GM13977 (cell line): ENCODE data around the gene NCSTN.

ENCODE experiments used
- DNase-seq: peaks from one replicate; pipeline ENCODE4 v3.0.0; 2012; ENCODE audit warnings: low spot score
- in situ Hi-C: fragments of 300-500 bp; cut with MboI; formaldehyde crosslinking; loops from one replicate; pipeline ENCODE4 v1.12.0; 2022; ENCODE audit warnings: low sequenced_read_pairs, low pct_unique_long_range_greater_than_20kb, mixed read lengths, inconsistent platforms; ENCODE audit not compliant: unreplicated experiment
- TF ChIP-seq, protein P1 (sequence below): IDR thresholded peaks from 2 replicates; pipeline ENCODE4 v1.5.1; 2012; ENCODE audit warnings: mild to moderate bottlenecking, control low read depth; ENCODE audit not compliant: insufficient read depth; ENCODE audit errors: extremely low read depth, missing control alignments

The NCSTN gene

GRCh38 chr1:160309571-160309970, 33.6 kb upstream of the NCSTN start:
- DNase-seq = no peak
- TF ChIP-seq, protein P1, sequence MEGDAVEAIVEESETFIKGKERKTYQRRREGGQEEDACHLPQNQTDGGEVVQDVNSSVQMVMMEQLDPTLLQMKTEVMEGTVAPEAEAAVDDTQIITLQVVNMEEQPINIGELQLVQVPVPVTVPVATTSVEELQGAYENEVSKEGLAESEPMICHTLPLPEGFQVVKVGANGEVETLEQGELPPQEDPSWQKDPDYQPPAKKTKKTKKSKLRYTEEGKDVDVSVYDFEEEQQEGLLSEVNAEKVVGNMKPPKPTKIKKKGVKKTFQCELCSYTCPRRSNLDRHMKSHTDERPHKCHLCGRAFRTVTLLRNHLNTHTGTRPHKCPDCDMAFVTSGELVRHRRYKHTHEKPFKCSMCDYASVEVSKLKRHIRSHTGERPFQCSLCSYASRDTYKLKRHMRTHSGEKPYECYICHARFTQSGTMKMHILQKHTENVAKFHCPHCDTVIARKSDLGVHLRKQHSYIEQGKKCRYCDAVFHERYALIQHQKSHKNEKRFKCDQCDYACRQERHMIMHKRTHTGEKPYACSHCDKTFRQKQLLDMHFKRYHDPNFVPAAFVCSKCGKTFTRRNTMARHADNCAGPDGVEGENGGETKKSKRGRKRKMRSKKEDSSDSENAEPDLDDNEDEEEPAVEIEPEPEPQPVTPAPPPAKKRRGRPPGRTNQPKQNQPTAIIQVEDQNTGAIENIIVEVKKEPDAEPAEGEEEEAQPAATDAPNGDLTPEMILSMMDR = no peak
- in situ Hi-C loops = no loop called here

- TF ChIP-seq, protein P1 = no peak
- in situ Hi-C loops = no loop called here
- no peak for DNase-seq
These were observed 27.8 kb upstream of the NCSTN start for GRCh38 chr1:160315359-160315758.

DNA sequence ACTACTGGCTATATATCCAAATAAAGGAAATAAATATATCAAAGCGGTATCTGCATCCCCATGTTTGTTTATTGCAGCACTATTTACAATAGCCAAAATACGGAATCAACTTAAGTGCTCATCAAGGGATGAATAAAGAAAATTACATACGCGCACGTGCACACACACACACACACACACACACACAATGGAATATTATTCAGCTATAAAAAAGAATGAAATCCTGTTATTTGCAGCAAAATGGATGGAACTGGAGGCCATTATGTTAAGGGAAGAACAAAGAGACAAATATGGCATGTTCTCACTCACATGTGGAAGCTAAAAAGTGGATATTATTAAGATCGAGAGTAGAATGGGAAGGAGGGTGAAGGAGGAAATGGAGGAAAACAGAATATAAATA, 20.4 kb upstream of the NCSTN start:
- in situ Hi-C loops = no loop called here
- TF ChIP-seq, protein P1 = no peak
- no peak for DNase-seq

- TF ChIP-seq, protein P1 = no peak
- no peak for DNase-seq
- in situ Hi-C loops = no loop called here
These were observed 17.9 kb upstream of the NCSTN start for GRCh38 chr1:160325252-160325651.

DNA sequence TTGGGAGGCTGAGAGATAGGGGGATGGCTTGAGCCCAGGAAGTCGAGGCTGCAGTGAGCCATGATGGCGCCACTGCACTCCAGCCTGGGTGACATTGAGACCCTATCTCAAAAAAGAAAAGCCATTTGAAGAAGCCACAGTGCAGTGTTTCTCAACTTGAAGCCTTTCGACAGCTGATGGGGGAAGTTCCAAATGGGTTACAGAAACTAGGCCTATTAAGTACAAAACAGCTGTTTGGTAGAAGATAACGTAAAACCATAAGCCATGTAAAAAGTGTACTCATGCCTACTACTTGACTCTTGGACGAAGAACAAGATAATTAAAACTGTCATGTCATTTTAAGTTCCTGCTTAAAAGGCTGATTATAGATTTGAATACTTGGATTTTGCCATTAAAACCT, 16.8 kb upstream of the NCSTN start:
- in situ Hi-C loops = no loop called here
- no peak for DNase-seq
- TF ChIP-seq, protein P1 = no peak

GRCh38 chr1:160328184-160328583, 15.0 kb upstream of the NCSTN start:
- in situ Hi-C loops = no loop called here
- DNase-seq = no peak
- TF ChIP-seq, protein P1 = no peak

- no peak for DNase-seq
- in situ Hi-C loops = no loop called here
- TF ChIP-seq, protein P1 = no peak
These were observed 13.1 kb upstream of the NCSTN start for GRCh38 chr1:160330119-160330518.
